Measurements from ENCODE around the gene NRN1L.

NRN1L gene

DNA sequence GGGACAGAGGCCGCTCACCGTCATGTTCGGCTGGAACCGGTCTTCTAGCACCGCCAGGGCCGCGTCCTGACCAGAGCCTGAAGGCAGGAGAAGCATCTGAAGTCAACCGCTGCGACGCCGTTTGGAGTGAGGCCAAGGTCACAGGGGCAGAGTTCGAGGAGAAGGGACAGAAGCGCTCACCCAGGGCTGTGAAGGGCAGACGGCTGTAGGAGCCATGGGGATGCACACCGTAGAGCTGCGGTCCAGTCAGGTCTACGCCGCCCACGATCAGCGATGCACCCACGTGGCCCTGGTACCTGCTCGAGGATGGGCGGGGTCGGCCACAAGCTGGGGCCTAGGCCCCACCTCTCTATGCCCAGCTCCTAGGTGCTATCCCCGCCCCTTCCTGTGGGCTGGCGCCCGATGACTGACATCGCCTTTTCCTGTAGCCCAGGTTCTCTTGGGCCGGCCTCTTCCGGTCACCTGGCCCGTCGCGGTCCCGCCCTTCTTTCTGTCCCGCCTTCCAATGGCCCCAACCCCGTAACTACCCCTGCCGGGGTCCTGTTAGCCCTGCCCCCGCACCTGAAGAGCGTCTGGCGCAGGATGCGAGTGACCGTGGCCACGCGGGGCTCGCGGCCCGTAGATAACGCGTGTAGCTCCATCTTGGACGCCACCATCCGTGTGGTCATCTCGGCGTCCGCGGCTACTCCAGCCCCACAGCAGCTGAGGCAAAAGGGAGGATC, 50.9 kb downstream of the NRN1L start:
- Histone ChIP-seq H3K4me3 (ENCODE audit: low read length) (peak overlapping the region; percentile 98), H3K4me2 (ENCODE audit: low read length) (peak overlapping the region; percentile 98), H4K20me1 (ENCODE audit: control insufficient read depth, insufficient read depth, low read depth, low read length) (no peaks in the 10 kb centered on the region), H3K79me2 (ENCODE audit: control insufficient read depth, low read length) (peaks cover 31% of the 10 kb centered on the region), H3K4me1 (ENCODE audit: control insufficient read depth, low read length) (peaks cover 21% of the 10 kb centered on the region), H3K9me3 (ENCODE audit: control insufficient read depth, insufficient read depth, low read length) (no peaks in the 10 kb centered on the region), H3K36me3 (ENCODE audit: control insufficient read depth, low read length) (peaks cover 44% of the 10 kb centered on the region), H3K9me2 (replicated peaks; ENCODE audit: control insufficient read depth, low read length) (no peaks in the 10 kb centered on the region), H3K27me3 (ENCODE audit: control insufficient read depth, low read length) (no peaks in the 10 kb centered on the region), H3F3A (ENCODE audit: control insufficient read depth, insufficient read depth) (peaks cover 4% of the 10 kb centered on the region; the same call in 1 of the 2 replicates), H3K27ac (ENCODE audit: low read depth, low read length) (peak overlapping the region; percentile 80)
- no peak for TF ChIP-seq EZH2phosphoT487 (IDR thresholded peaks at IDR 0.05; ENCODE audit: borderline replicate concordance, low read length)
- TF ChIP-seq, protein P1, sequence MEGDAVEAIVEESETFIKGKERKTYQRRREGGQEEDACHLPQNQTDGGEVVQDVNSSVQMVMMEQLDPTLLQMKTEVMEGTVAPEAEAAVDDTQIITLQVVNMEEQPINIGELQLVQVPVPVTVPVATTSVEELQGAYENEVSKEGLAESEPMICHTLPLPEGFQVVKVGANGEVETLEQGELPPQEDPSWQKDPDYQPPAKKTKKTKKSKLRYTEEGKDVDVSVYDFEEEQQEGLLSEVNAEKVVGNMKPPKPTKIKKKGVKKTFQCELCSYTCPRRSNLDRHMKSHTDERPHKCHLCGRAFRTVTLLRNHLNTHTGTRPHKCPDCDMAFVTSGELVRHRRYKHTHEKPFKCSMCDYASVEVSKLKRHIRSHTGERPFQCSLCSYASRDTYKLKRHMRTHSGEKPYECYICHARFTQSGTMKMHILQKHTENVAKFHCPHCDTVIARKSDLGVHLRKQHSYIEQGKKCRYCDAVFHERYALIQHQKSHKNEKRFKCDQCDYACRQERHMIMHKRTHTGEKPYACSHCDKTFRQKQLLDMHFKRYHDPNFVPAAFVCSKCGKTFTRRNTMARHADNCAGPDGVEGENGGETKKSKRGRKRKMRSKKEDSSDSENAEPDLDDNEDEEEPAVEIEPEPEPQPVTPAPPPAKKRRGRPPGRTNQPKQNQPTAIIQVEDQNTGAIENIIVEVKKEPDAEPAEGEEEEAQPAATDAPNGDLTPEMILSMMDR (IDR thresholded peaks at IDR 0.05; ENCODE audit: low read depth, low read length, poor library complexity, severe bottlenecking): no peak

All from DOHH2 (cell line).